Heart left ventricle (tissue), 16 donors: Measurements from ENCODE around the gene KDF1. TPM values are rescaled to one million over a fixed set of nuclear protein-coding genes. Genes with fewer than 3 reads are reported as not detected.
A peak's percentile ranks its signal among the peaks of the same experiment; 100 is the strongest.

Experiments
- ATAC-seq, 4 donors: fragments of 200-7000 bp; cut with Tn5 transposase; one replicate each; pipeline ENCODE4 v1.9.1; 2020 to 2022; ENCODE audit warnings: moderate library complexity in 4 of 4, mild to moderate bottlenecking in 3 of 4, moderate number of reproducible peaks in 1 of 4
- DNase-seq, 5 donors: peaks; one replicate each; pipeline ENCODE4 v3.0.0-alpha.2; 2020
- H3K27ac ChIP-seq, 12 donors: fragments of 200-600 bp; sonication (generic) in 4 of 12; one replicate each; pipeline versions ENCODE4 v1.5.0 to v1.8.0; 2016 to 2022; ENCODE audit warnings: mild to moderate bottlenecking in 2 of 12
- H3K27me3 ChIP-seq, 9 donors: fragments of 200-600 bp; sonication (generic) in 2 of 9; one replicate each; pipeline versions ENCODE4 v1.5.1 to v1.8.0; 2016 to 2022; ENCODE audit warnings: mild to moderate bottlenecking in 3 of 9
- H3K36me3 ChIP-seq, 9 donors: fragments of 200-600 bp; sonication (generic) in 2 of 9; one replicate each; pipeline versions ENCODE4 v1.5.0 to v1.8.0; 2018 to 2022; ENCODE audit warnings: mild to moderate bottlenecking in 2 of 9
- H3K4me1 ChIP-seq, 12 donors: fragments of 200-600 bp; sonication (generic) in 4 of 12; one replicate each; pipeline versions ENCODE4 v1.5.0 to v1.8.0; 2016 to 2022; ENCODE audit warnings: mild to moderate bottlenecking in 3 of 12
- H3K4me3 ChIP-seq, 12 donors: fragments of 200-600 bp; sonication (generic) in 4 of 12; one replicate each; pipeline versions ENCODE4 v1.5.0 to v1.8.0; 2017 to 2022; ENCODE audit warnings: mild to moderate bottlenecking in 9 of 12, moderate library complexity in 4 of 12
- H3K9me3 ChIP-seq, 12 donors: fragments of 200-600 bp; sonication (generic) in 4 of 12; one replicate each; pipeline versions ENCODE4 v1.5.0 to v1.8.0; 2016 to 2022; ENCODE audit warnings: mild to moderate bottlenecking in 1 of 12
- POLR2A ChIP-seq, 2 donors: fragments of 450-650 bp; IDR thresholded peaks; one replicate each; pipeline ENCODE4 v1.6.1; 2017; ENCODE audit warnings: antibody characterized with exemption in 2 of 2, mild to moderate bottlenecking in 2 of 2, moderate library complexity in 2 of 2
- WGBS, 4 donors: extraction: QIAGEN DNeasy Blood & Tissue Kit in 2 of 4; methylation state at CpG; one replicate each; pipeline versions ENCODE4 v1.1.5 to v1.1.7; 2013 to 2018; 5-methylcytosine and 5-hydroxymethylcytosine counted together
- intact Hi-C, 10 donors: fragments of 100-400 bp; cut with DNase I; formaldehyde crosslinking; loops; one replicate each; pipeline versions ENCODE4 v1.11.1 to v1.14.2; 2022
- polyA plus RNA-seq, 2 donors: library from polyadenylated mRNA; stranded (reverse); fragments of 200-250 nt; gene quantifications; one replicate each; pipeline ENCODE4 v1.2.3, GENCODE V29; 2013
- total RNA-seq, 9 donors: library from RNA; depleted of rRNA in 2 of 9; stranded (reverse); fragments of >200 nt in 2 of 9; fragmentation: NEBNext Ultra II Directional in 3 of 9; extraction: Animal tissue kit (Norgen Biotek cat#: 25700) in 3 of 9; gene quantifications; one replicate each; pipeline versions ENCODE4 v1.1.0 to v1.2.4, GENCODE V29; 2016 to 2023
- TF ChIP-seq, protein P1 (sequence below), 12 donors: fragments of 200-600 bp; sonication (generic) in 4 of 12; IDR thresholded peaks; one replicate each; pipeline versions ENCODE4 v1.5.0 to v1.8.0; 2018 to 2022; ENCODE audit warnings: antibody characterized with exemption in 12 of 12, mild to moderate bottlenecking in 5 of 12
- donor health status: ischemic (EF 13 %, LVEDD 7.1; RV severe dilation, severe dysfunction).
- donor health status: healthy with polysubstance abuse.
- donor health status: DM: no; HTN: yes; CAD: no.
- donor health status: DM: no; HTN: no; CAD: no.
- donor health status: ischemic (EF 25% LVEDD 6.9; RV normal size, moderate dysfunction).
- donor health status: ischemic (EF 25% LVEDD 5.7; RV mildly dilated, moderate dysfunction).
- donor health status: healthy.
- donor health status: DM: yes; HTN: yes; CAD: no.
- donor health status: ischemic (EF 35%, LVEDD 5.7; RV mildly dilated, moderate dysfunction).
- donor health status: nonischemic (EF 11% LVEDD 7.7; RV severe dilation, severe dysfunction).
- donor health status: DM: yes; HTN: yes; CAD: no.
- donor health status: PGD.
- donor health status: ischemic (EF 29% LVEDD 5.4; RV normal size, mild dysfunction).
- donor health status: nonischemic (EF 23%, LVEDD 6.1; RV moderate dilation, normal function).

Gene KDF1
- total and polyA plus RNA-seq, 11 donors: 0.03 to 0.45 (median 0.12) TPM; not detected in 8

DNA sequence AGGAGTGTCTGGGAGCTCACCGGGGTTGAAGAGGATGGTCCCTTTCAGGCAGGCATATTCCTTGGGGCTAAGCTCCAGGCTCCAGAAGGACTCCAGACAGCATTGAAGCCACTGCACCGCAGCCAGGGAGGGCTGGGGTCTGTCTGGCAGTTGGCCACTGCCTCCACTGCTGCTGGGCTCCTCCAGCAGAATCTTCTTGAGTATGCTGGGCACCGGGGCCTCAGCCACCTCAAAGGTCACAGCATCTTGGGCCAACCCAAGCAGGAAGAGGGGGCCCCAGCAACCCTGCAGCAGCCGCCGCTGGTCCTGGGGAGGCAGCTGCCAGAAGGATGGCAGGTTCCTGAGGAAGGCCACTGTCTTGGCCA, 46.9 kb downstream of the KDF1 start:
- Histone ChIP-seq H3K4me3 (peak overlapping the region; percentile 8 to 66 (median 52)), H3K27me3 (no peaks in the 10 kb centered on the region), H3K27ac (peak overlapping the region; percentile 80 to 98 (median 90)), H3K4me1 (peaks cover 0 to 31% (median 3%) of the 10 kb centered on the region in 12 donors), H3K9me3 (no peaks in the 10 kb centered on the region), H3K36me3 (peaks cover 0 to 4% (median 0%) of the 10 kb centered on the region in 9 donors)
- ATAC-seq: peak in 2 of 4 donors; percentile 0 to 1
- no peak for TF ChIP-seq POLR2A (IDR thresholded peaks at IDR 0.05)
- TF ChIP-seq, protein P1, sequence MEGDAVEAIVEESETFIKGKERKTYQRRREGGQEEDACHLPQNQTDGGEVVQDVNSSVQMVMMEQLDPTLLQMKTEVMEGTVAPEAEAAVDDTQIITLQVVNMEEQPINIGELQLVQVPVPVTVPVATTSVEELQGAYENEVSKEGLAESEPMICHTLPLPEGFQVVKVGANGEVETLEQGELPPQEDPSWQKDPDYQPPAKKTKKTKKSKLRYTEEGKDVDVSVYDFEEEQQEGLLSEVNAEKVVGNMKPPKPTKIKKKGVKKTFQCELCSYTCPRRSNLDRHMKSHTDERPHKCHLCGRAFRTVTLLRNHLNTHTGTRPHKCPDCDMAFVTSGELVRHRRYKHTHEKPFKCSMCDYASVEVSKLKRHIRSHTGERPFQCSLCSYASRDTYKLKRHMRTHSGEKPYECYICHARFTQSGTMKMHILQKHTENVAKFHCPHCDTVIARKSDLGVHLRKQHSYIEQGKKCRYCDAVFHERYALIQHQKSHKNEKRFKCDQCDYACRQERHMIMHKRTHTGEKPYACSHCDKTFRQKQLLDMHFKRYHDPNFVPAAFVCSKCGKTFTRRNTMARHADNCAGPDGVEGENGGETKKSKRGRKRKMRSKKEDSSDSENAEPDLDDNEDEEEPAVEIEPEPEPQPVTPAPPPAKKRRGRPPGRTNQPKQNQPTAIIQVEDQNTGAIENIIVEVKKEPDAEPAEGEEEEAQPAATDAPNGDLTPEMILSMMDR (IDR thresholded peaks at IDR 0.05): no peak
- intact Hi-C loops: no loop called here
- 46 to 53% (median 50%) methylated on average over 3 to 5 of the region's 5 CpGs for WGBS, 4 donors
- no peak for DNase-seq

- H3K27me3 ChIP-seq: no peaks in the 10 kb centered on the region
- no peak for ATAC-seq
- WGBS, 4 donors: 40 to 78% (median 62%) methylated on average over 2 of the region's 2 CpGs
- intact Hi-C loops: no loop called here
- peak overlapping the region in 9 of 12 donors; percentile 37 to 66 (median 54) for H3K4me3 ChIP-seq
- H3K4me1 ChIP-seq: peaks cover 0 to 31% (median 3%) of the 10 kb centered on the region in 12 donors
- H3K36me3 ChIP-seq: peaks cover 0 to 4% (median 0%) of the 10 kb centered on the region in 9 donors
- H3K9me3 ChIP-seq: no peaks in the 10 kb centered on the region
- H3K27ac ChIP-seq: peak overlapping the region in 1 of 12 donors; percentile 98
- no peak for DNase-seq
- TF ChIP-seq, protein P1 (IDR thresholded peaks at IDR 0.05): no peak
- no peak for TF ChIP-seq POLR2A (IDR thresholded peaks at IDR 0.05)
Measured at GRCh38 chr1:26912147-26912490, 48.1 kb downstream of the KDF1 start.

GRCh38 chr1:26911399-26912146, 48.7 kb downstream of the KDF1 start:
- H3K27ac ChIP-seq: no peak overlapping the region
- ATAC-seq (no peak), DNase-seq (no peak)
- H3K4me3 ChIP-seq: peak overlapping the region in 5 of 12 donors; percentile 51 to 66 (median 59)
- peaks cover 0 to 4% (median 0%) of the 10 kb centered on the region in 9 donors for H3K36me3 ChIP-seq
- H3K27me3 ChIP-seq: no peaks in the 10 kb centered on the region
- 89 to 92% (median 91%) methylated on average over 2 to 8 of the region's 8 CpGs for WGBS, 4 donors
- H3K4me1 ChIP-seq: peaks cover 0 to 31% (median 3%) of the 10 kb centered on the region in 12 donors
- TF ChIP-seq POLR2A (IDR thresholded peaks at IDR 0.05): no peak
- TF ChIP-seq, protein P1 (IDR thresholded peaks at IDR 0.05): no peak
- intact Hi-C loops: no loop called here
- no peaks in the 10 kb centered on the region for H3K9me3 ChIP-seq

GRCh38 chr1:26910343-26911160, 49.7 kb downstream of the KDF1 start:
- Histone ChIP-seq H3K4me3 (no peak overlapping the region), H3K27ac (no peak overlapping the region), H3K4me1 (peaks cover 0 to 31% (median 3%) of the 10 kb centered on the region in 12 donors), H3K9me3 (no peaks in the 10 kb centered on the region), H3K27me3 (no peaks in the 10 kb centered on the region), H3K36me3 (peaks cover 0 to 4% (median 0%) of the 10 kb centered on the region in 9 donors)
- DNase-seq (no peak), ATAC-seq (no peak)
- intact Hi-C loops: no loop called here
- WGBS, 4 donors: 70 to 89% (median 74%) methylated on average over 4 of the region's 4 CpGs
- TF ChIP-seq POLR2A (IDR thresholded peaks at IDR 0.05): no peak
- TF ChIP-seq, protein P1 (IDR thresholded peaks at IDR 0.05): no peak
